ENCODE results near the gene NR3C1.

NR3C1 gene

DNA sequence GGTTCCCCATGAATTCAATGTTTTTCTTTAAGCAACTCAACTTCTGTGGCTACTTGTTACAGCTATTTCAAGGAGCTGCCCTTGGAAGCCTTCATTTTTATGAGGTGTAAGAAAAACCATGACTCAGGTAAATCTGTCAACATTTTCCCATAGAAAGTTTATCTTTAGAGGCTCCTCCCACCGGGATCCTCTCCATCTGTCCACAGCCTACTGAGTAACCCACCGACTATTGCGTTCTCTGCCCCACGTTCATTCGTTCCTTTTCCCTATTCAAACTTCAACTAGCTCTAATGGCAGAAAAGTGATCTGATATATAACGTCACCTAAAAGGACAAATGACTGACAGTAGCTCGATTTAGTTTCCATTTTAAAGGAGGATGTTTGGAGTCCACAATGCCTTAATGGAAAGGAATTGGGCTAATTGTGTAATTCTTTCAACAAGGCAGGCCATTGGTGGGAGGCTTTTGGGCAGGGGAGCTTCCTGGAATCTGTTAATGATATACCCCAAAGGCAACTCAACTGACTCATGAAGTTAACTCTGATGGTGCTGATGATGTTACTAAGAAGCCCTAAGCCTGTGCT is 29.3 kb upstream of the NR3C1 start:
- DNase-seq (ENCODE audit: low spot score), result no peak
- TF ChIP-seq, protein P1, sequence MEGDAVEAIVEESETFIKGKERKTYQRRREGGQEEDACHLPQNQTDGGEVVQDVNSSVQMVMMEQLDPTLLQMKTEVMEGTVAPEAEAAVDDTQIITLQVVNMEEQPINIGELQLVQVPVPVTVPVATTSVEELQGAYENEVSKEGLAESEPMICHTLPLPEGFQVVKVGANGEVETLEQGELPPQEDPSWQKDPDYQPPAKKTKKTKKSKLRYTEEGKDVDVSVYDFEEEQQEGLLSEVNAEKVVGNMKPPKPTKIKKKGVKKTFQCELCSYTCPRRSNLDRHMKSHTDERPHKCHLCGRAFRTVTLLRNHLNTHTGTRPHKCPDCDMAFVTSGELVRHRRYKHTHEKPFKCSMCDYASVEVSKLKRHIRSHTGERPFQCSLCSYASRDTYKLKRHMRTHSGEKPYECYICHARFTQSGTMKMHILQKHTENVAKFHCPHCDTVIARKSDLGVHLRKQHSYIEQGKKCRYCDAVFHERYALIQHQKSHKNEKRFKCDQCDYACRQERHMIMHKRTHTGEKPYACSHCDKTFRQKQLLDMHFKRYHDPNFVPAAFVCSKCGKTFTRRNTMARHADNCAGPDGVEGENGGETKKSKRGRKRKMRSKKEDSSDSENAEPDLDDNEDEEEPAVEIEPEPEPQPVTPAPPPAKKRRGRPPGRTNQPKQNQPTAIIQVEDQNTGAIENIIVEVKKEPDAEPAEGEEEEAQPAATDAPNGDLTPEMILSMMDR (IDR thresholded peaks at IDR 0.05; ENCODE audit: extremely low read depth, missing control alignments), result no peak

DNA sequence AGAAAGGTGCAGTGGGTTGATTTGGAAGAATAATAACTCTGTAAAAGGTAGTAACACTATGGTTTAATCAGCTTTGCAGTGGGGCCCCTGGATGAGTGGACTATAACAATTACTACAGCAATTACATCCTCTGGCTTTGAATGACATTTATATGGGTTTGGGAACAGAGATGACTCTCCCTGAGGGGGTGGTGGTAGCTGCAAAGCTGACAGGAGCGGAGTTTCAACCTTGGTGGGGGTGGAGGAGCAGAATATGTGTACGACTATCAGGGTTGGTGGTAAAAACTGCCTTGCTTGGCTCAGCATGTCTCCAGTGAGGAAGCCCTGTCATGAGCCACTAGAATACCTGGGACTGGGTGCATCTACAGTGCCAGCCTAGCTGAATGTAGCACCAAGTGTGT is 28.3 kb upstream of the NR3C1 start:
- DNase-seq (ENCODE audit: low spot score), result no peak
- TF ChIP-seq, protein P1 (IDR thresholded peaks at IDR 0.05; ENCODE audit: extremely low read depth, missing control alignments), result no peak

GRCh38 chr5:143428738-143429420 is 25.4 kb upstream of the NR3C1 start:
- TF ChIP-seq, protein P1 (IDR thresholded peaks at IDR 0.05; ENCODE audit: extremely low read depth, missing control alignments), result no peak

GRCh38 chr5:143428155-143428554 is 24.7 kb upstream of the NR3C1 start:
- TF ChIP-seq, protein P1 (IDR thresholded peaks at IDR 0.05; ENCODE audit: extremely low read depth, missing control alignments), result no peak
- no peak for DNase-seq (ENCODE audit: low spot score)

More at GRCh38 chr5:143428738-143429420, 25.4 kb upstream of the NR3C1 start:
- no peak for DNase-seq (ENCODE audit: low spot score)

DNA sequence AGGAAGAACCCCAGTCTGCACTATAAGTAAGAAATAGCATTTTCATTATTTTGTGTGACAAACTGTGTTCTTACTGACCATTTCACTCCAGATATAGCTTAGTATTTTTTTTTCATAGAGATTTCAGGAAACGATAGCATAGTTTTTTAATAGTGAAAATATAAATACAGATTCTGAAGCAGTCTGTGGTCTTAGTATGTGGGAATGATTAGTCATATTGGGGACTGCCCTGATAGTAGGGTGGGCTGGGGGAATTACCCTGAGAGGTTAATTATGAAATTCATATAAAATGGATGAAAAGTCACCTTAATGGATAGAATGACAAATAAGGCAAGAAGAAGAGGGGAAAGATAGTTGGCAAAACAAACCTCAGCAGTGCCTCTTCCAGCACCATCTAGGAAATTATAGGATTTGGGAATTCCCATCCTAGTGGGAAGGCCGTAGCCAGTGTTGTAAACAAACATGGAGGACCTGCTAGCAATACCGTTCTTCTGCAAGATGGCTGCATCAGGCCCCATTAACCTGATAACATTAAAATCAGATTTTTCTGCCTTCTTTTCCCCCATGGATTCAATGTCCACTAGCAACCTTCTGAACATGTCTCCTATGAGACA is 23.7 kb upstream of the NR3C1 start:
- DNase-seq (ENCODE audit: low spot score), result no peak
- TF ChIP-seq, protein P1 (IDR thresholded peaks at IDR 0.05; ENCODE audit: extremely low read depth, missing control alignments), result no peak

- no peak for DNase-seq (ENCODE audit: low spot score)
- TF ChIP-seq, protein P1 (IDR thresholded peaks at IDR 0.05; ENCODE audit: extremely low read depth, missing control alignments), result no peak
These were observed 23.0 kb upstream of the NR3C1 start for GRCh38 chr5:143426437-143426991.

GRCh38 chr5:143425835-143426234 is 22.3 kb upstream of the NR3C1 start:
- DNase-seq (ENCODE audit: low spot score), result no peak
- TF ChIP-seq, protein P1 (IDR thresholded peaks at IDR 0.05; ENCODE audit: extremely low read depth, missing control alignments), result no peak
